HCT116 (cell line): ENCODE measurements around the gene TBX2. TPM values are rescaled to one million over a fixed set of nuclear protein-coding genes. Genes with fewer than 3 reads are reported as not detected.

Source experiments
- ATAC-seq: fragments of 200-7000 bp; cut with Tn5 transposase; 2 replicates; pipeline ENCODE4 v1.9.1; 2020; ENCODE audit warnings: mild to moderate bottlenecking, moderate library complexity
- BruUV-seq: library from RNA; stranded (reverse); fragments of 400-500 nt; replicated peaks from 2 replicates; lab custom pipeline; 2021; lab: Mats Ljungman, UMichigan
- CTCF ChIA-PET: fragments of 300-600 bp; sonication (Branson Sonifier 250); formaldehyde crosslinking; loops from one replicate; lab custom pipeline; 2021; ENCODE audit warnings: antibody characterized with exemption; lab: Charles Lee
- POLR2A ChIA-PET: fragments of 300-600, 350-600 bp; sonication (Branson Sonifier 250); formaldehyde crosslinking; loops from one replicate; lab custom pipeline; 2021; ENCODE audit warnings: antibody characterized with exemption; lab: Charles Lee
- RAD21 ChIA-PET, 2 experiments: fragments of 300-600 bp; sonication (Branson Sonifier 250); formaldehyde crosslinking; loops; one replicate each; lab custom pipeline; 2023; ENCODE audit warnings: low total read pairs in 2 of 2; ENCODE audit not compliant: uncharacterized antibody in 2 of 2, unreplicated experiment in 2 of 2, low non-redundant PET in 1 of 2; lab: Charles Lee
- DNase-seq: peaks from one replicate; pipeline ENCODE4 v3.0.0-alpha.2; 2010; ENCODE audit warnings: low read depth, low spot score
- H2AFZ ChIP-seq: fragments of 200-600 bp; shearing (Covaris generic), sonication (generic); 2 replicates; pipeline ENCODE4 v1.6.1; 2017; ENCODE audit warnings: low read depth, mixed run types, mixed read lengths, antibody characterized with exemption, low read length; ENCODE audit not compliant: poor library complexity, severe bottlenecking
- H3K27ac ChIP-seq: 2 replicates; pipeline ENCODE4 v1.5.1; 2012; ENCODE audit warnings: low read depth, low read length
- H3K27me3 ChIP-seq: fragments of 200-600 bp; sonication (generic); 2 replicates; pipeline ENCODE4 v1.6.1; 2016; ENCODE audit warnings: mixed run types, low read length, mixed read lengths; ENCODE audit not compliant: insufficient read depth
- H3K36me3 ChIP-seq, 2 experiments: fragments of 200-500 bp in 1 of 2; fragments of 200-600 bp in 1 of 2; sonication (Bioruptor generic) in 1 of 2; sonication (generic) in 1 of 2; 2 replicates each; pipeline versions ENCODE4 v1.5.1 to v1.6.1; 2014 to 2016; ENCODE audit warnings: low read length in 2 of 2, inconsistent platforms in 1 of 2, mixed read lengths in 1 of 2, mixed run types in 1 of 2; ENCODE audit not compliant: insufficient read depth in 2 of 2, control insufficient read depth in 1 of 2
- H3K4me1 ChIP-seq, 2 experiments: fragments of 200-600 bp in 1 of 2; sonication (generic) in 1 of 2; 2 replicates each; pipeline versions ENCODE4 v1.5.1 to v1.6.1; 2012 to 2017; ENCODE audit warnings: low read length in 2 of 2, inconsistent platforms in 1 of 2, mild to moderate bottlenecking in 1 of 2, mixed read lengths in 1 of 2, mixed run types in 1 of 2, moderate library complexity in 1 of 2; ENCODE audit not compliant: insufficient read depth in 2 of 2, control insufficient read depth in 1 of 2
- H3K4me2 ChIP-seq: fragments of 200-600 bp; sonication (generic); 2 replicates; pipeline ENCODE4 v1.6.1; 2017; ENCODE audit warnings: mixed run types, low read length, mixed read lengths
- H3K4me3 ChIP-seq, 2 experiments: fragments of 200-600 bp in 1 of 2; sonication (generic) in 1 of 2; replicated peaks in 1 of 2; 2 replicates each; pipeline ENCODE4 v1.5.1; 2011 to 2016; ENCODE audit warnings: low read length in 2 of 2, control low read depth in 1 of 2, low read depth in 1 of 2, mild to moderate bottlenecking in 1 of 2, mixed read lengths in 1 of 2, mixed run types in 1 of 2
- H3K79me2 ChIP-seq: fragments of 200-600 bp; sonication (generic); 2 replicates; pipeline ENCODE4 v1.6.1; 2017; ENCODE audit warnings: mild to moderate bottlenecking, mixed run types, low read length, moderate library complexity, mixed read lengths; ENCODE audit not compliant: insufficient read depth
- H3K9ac ChIP-seq: fragments of 200-600 bp; sonication (generic); 2 replicates; pipeline ENCODE4 v1.6.1; 2016; ENCODE audit warnings: low read length, mixed read lengths
- H3K9me2 ChIP-seq: fragments of 200-600 bp; sonication (generic), shearing (Covaris generic); 2 replicates; pipeline ENCODE4 v1.6.1; 2017; ENCODE audit warnings: mixed run types, mild to moderate bottlenecking, moderate library complexity; ENCODE audit not compliant: insufficient read depth
- H3K9me3 ChIP-seq, 2 experiments: fragments of 200-500 bp in 1 of 2; fragments of 200-600 bp in 1 of 2; sonication (Bioruptor generic) in 1 of 2; sonication (generic) in 1 of 2; 2 replicates each; pipeline ENCODE4 v1.6.1; 2014 to 2017; ENCODE audit warnings: low read length in 2 of 2, mixed read lengths in 2 of 2, inconsistent platforms in 1 of 2, low read depth in 1 of 2, mild to moderate bottlenecking in 1 of 2, mixed run types in 1 of 2, moderate library complexity in 1 of 2; ENCODE audit not compliant: control insufficient read depth in 1 of 2, insufficient read depth in 1 of 2
- H4K20me1 ChIP-seq: fragments of 200-600 bp; sonication (generic), shearing (Covaris generic); 2 replicates; pipeline ENCODE4 v1.6.1; 2017; ENCODE audit warnings: mixed run types, mild to moderate bottlenecking, moderate library complexity; ENCODE audit not compliant: insufficient read depth
- CBX3 ChIP-seq: IDR thresholded peaks from 2 replicates; pipeline ENCODE4 v1.6.1; 2012; ENCODE audit warnings: low read depth
- CEBPB ChIP-seq: IDR thresholded peaks from 2 replicates; pipeline ENCODE4 v1.6.1; 2012; ENCODE audit warnings: low read depth
- EGR1 ChIP-seq: IDR thresholded peaks from 2 replicates; pipeline ENCODE4 v1.6.1; 2012; ENCODE audit warnings: low read depth
- ELF1 ChIP-seq: IDR thresholded peaks from 2 replicates; pipeline ENCODE4 v1.6.1; 2012; ENCODE audit warnings: low read depth, borderline replicate concordance
- EZH2 ChIP-seq: fragments of 200-600 bp; sonication (generic); IDR thresholded peaks from 2 replicates; pipeline ENCODE4 v1.6.1; 2017; ENCODE audit warnings: antibody characterized with exemption, mixed run types
- EZH2phosphoT487 ChIP-seq: fragments of 200-600 bp; IDR thresholded peaks from 2 replicates; pipeline ENCODE4 v1.6.1; 2018; ENCODE audit warnings: antibody characterized with exemption, borderline replicate concordance
- FOSL1 ChIP-seq: IDR thresholded peaks from 2 replicates; pipeline ENCODE4 v1.6.1; 2012; ENCODE audit warnings: low read depth
- POLR2A ChIP-seq: IDR thresholded peaks from 2 replicates; pipeline ENCODE4 v1.7.0; 2011; ENCODE audit warnings: borderline replicate concordance; ENCODE audit not compliant: insufficient read depth, insufficient read length; ENCODE audit errors: extremely low read depth
- POLR2AphosphoS5 ChIP-seq: IDR thresholded peaks from 2 replicates; pipeline ENCODE4 v1.6.1; 2011; ENCODE audit warnings: mild to moderate bottlenecking, low read depth, low read length, moderate library complexity
- SP1 ChIP-seq: IDR thresholded peaks from 2 replicates; pipeline ENCODE4 v1.6.1; 2012; ENCODE audit warnings: low read depth
- SRF ChIP-seq: IDR thresholded peaks from 2 replicates; pipeline ENCODE4 v1.6.1; 2012; ENCODE audit warnings: low read depth
- YY1 ChIP-seq: IDR thresholded peaks from 2 replicates; pipeline ENCODE4 v1.6.1; 2011; ENCODE audit warnings: low read length, low read depth, moderate library complexity, mild to moderate bottlenecking; ENCODE audit not compliant: insufficient replicate concordance; ENCODE audit errors: extremely low read depth
- ZFX ChIP-seq: fragments of 450-650 bp; IDR thresholded peaks from 2 replicates; pipeline ENCODE4 v1.6.1; 2017
- ZNF274 ChIP-seq: fragments of 200-500 bp; sonication (Bioruptor generic); IDR thresholded peaks from 2 replicates; pipeline ENCODE4 v1.6.1; 2014; ENCODE audit warnings: mild to moderate bottlenecking, low read depth, low read length, inconsistent platforms
- intact Hi-C: fragments of 100-400 bp; cut with micrococcal nuclease; formaldehyde crosslinking; loops from 2 replicates; pipeline ENCODE4 v1.10.0; 2022
- total RNA-seq: library from RNA; stranded (reverse); gene quantifications from one replicate; pipeline ENCODE4 v1.2.1, GENCODE V29; 2021; ENCODE audit not compliant: unreplicated experiment
- TF ChIP-seq, protein P1 (sequence below): IDR thresholded peaks from 2 replicates; pipeline ENCODE4 v1.6.1; 2012
- TF ChIP-seq, protein P2 (sequence below), 3 experiments: fragments of 200-600 bp in 1 of 3; sonication (generic) in 1 of 3; IDR thresholded peaks in 2 of 3; conservative IDR thresholded peaks in 1 of 3; 2 replicates each; pipeline ENCODE4 v1.5.1; 2012 to 2017; ENCODE audit warnings: low read depth in 2 of 3, low read length in 2 of 3, antibody characterized with exemption in 1 of 3, borderline replicate concordance in 1 of 3, control low read depth in 1 of 3, mild to moderate bottlenecking in 1 of 3, mixed read lengths in 1 of 3, mixed run types in 1 of 3, moderate library complexity in 1 of 3; ENCODE audit not compliant: insufficient read depth in 1 of 3
- TF ChIP-seq, protein P3 (sequence below): IDR thresholded peaks from 2 replicates; pipeline ENCODE4 v1.6.1; 2011; ENCODE audit warnings: mild to moderate bottlenecking, low read length, moderate library complexity; ENCODE audit not compliant: insufficient replicate concordance; ENCODE audit errors: extremely low read depth

TBX2 gene
- total RNA-seq, 1 experiment from 2014 or later, result 0.71 TPM

DNA sequence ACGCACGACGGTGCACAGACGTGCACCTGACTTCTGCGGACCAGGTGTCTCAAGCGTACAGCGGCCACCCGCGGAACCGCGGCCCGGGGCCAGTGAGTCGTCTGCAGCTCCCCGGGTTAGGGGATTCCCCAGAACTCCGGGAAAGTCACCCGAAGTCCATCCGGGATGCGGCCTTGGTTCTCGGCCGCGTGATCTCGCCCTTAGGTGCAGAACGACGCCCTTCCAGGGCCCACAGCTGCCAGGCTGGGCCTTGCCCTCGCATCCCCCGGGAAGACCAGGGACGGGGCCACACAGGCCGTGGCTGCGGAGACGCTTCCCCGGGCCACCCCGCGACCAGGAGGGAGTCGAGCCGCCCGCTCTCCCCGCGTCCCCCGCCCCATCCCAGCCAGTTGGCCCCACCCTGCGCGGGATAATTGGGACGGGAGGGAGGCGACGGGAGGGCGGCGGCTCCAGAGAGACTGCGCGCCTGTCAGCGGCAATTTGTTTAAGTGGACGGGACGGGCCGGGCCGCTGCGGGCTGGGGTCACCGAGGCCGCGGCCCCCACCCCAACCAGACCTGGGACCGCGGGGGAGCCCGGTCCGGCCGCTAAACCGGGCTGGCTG is 3.6 kb upstream of the TBX2 start:
- ChIA-PET RAD21 (no interaction called here), CTCF (no interaction called here), POLR2A (no interaction called here)
- no peaks in the 10 kb centered on the region for H3K9me3 ChIP-seq
- no peak overlapping the region for H3K4me2 ChIP-seq
- no peaks in the 10 kb centered on the region for H3K36me3 ChIP-seq
- no peak overlapping the region for H3K4me3 ChIP-seq
- no peak overlapping the region for H2AFZ ChIP-seq
- no peak for ATAC-seq
- no peaks in the 10 kb centered on the region for H4K20me1 ChIP-seq
- no peaks in the 10 kb centered on the region for H3K79me2 ChIP-seq
- peaks cover 12 to 13% of the 10 kb centered on the region in 2 experiments; a peak in 3 of 4 replicates for H3K4me1 ChIP-seq
- no peaks in the 10 kb centered on the region for H3K27me3 ChIP-seq
- no TSS peak for BruUV-seq
- intact Hi-C loops, result no loop called here
- H3K9me2 ChIP-seq, result no peaks in the 10 kb centered on the region
- H3K9ac ChIP-seq, result no peak overlapping the region
- DNase-seq, result no peak
- TF ChIP-seq, protein P1, sequence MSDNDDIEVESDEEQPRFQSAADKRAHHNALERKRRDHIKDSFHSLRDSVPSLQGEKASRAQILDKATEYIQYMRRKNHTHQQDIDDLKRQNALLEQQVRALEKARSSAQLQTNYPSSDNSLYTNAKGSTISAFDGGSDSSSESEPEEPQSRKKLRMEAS, result no peak
- TF ChIP-seq EZH2phosphoT487 (no peak), SP1 (no peak), CBX3 (no peak), ELF1 (no peak), SRF (no peak), ZFX (no peak), FOSL1 (no peak), CEBPB (no peak), EZH2 (no peak), ZNF274 (no peak), YY1 (no peak), POLR2A (no peak), POLR2AphosphoS5 (no peak), EGR1 (no peak)
- TF ChIP-seq, protein P2, sequence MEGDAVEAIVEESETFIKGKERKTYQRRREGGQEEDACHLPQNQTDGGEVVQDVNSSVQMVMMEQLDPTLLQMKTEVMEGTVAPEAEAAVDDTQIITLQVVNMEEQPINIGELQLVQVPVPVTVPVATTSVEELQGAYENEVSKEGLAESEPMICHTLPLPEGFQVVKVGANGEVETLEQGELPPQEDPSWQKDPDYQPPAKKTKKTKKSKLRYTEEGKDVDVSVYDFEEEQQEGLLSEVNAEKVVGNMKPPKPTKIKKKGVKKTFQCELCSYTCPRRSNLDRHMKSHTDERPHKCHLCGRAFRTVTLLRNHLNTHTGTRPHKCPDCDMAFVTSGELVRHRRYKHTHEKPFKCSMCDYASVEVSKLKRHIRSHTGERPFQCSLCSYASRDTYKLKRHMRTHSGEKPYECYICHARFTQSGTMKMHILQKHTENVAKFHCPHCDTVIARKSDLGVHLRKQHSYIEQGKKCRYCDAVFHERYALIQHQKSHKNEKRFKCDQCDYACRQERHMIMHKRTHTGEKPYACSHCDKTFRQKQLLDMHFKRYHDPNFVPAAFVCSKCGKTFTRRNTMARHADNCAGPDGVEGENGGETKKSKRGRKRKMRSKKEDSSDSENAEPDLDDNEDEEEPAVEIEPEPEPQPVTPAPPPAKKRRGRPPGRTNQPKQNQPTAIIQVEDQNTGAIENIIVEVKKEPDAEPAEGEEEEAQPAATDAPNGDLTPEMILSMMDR (IDR thresholded peaks at IDR 0.05 in 2 of 3, conservative IDR thresholded peaks at IDR 0.05 in 1 of 3; ENCODE audit: borderline replicate concordance in 1 of 3, insufficient read depth in 1 of 3, low read depth in 2 of 3, low read length in 2 of 3), result no peak
- TF ChIP-seq, protein P3, sequence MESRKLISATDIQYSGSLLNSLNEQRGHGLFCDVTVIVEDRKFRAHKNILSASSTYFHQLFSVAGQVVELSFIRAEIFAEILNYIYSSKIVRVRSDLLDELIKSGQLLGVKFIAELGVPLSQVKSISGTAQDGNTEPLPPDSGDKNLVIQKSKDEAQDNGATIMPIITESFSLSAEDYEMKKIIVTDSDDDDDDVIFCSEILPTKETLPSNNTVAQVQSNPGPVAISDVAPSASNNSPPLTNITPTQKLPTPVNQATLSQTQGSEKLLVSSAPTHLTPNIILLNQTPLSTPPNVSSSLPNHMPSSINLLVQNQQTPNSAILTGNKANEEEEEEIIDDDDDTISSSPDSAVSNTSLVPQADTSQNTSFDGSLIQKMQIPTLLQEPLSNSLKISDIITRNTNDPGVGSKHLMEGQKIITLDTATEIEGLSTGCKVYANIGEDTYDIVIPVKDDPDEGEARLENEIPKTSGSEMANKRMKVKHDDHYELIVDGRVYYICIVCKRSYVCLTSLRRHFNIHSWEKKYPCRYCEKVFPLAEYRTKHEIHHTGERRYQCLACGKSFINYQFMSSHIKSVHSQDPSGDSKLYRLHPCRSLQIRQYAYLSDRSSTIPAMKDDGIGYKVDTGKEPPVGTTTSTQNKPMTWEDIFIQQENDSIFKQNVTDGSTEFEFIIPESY, result no peak
- H3K27ac ChIP-seq, result no peak overlapping the region
